GM13977 (cell line): ENCODE results near the gene FCRL1.

ENCODE experiments used
- DNase-seq: peaks from one replicate; pipeline ENCODE4 v3.0.0; 2012; ENCODE audit warnings: low spot score
- CTCF ChIP-seq: IDR thresholded peaks from 2 replicates; pipeline ENCODE4 v1.5.1; 2012; ENCODE audit warnings: mild to moderate bottlenecking, control low read depth; ENCODE audit not compliant: insufficient read depth; ENCODE audit errors: extremely low read depth, missing control alignments
- in situ Hi-C: fragments of 300-500 bp; cut with MboI; formaldehyde crosslinking; loops from one replicate; pipeline ENCODE4 v1.12.0; 2022; ENCODE audit warnings: low sequenced_read_pairs, low pct_unique_long_range_greater_than_20kb, mixed read lengths, inconsistent platforms; ENCODE audit not compliant: unreplicated experiment

Gene FCRL1

GRCh38 chr1:157831968-157832626 lies 12.2 kb upstream of the FCRL1 start:
- no peak for TF ChIP-seq CTCF
- in situ Hi-C loops, result no loop called here
- DNase-seq, result peak; percentile 24

DNA sequence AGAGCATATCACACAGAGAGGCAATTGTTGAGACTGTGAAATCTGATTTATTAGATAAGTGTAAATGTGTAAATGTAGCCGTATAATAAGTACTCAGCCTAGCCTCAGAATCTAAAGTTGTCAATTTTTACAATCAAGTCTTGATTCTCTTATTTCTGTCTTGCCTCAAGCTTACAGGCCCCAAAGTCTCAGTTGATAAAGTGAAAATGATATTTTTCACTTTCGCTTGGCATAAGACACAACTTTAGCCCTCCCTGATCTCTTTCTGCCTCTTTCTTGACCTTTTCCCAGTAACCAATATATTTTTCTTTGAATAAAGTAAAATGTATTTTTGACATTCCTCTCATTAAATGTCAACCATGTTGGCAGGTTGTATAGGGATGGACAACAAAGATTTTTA lies 11.0 kb upstream of the FCRL1 start:
- in situ Hi-C loops, result no loop called here
- no peak for DNase-seq
- TF ChIP-seq CTCF, result no peak

DNA sequence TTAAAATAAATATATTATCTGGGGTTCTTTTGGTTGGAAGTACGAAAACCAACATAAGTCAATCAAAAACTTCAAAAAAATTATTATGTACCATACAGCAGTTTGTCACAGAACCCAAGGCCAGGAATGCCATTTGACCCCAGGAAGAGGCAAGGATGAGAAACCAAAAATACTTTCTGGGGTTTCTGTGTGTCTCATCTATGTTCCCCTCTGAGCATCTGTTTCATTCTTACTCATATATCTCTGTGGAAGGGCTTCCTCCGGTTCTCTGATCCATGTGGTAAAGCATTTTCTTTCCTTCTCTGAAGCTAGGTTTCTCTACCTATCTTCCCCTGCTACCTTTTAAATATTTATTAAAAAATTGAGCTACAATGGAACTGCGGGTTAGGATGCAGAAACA lies 9.8 kb upstream of the FCRL1 start:
- no peak for TF ChIP-seq CTCF
- no peak for DNase-seq
- in situ Hi-C loops, result no loop called here

DNA sequence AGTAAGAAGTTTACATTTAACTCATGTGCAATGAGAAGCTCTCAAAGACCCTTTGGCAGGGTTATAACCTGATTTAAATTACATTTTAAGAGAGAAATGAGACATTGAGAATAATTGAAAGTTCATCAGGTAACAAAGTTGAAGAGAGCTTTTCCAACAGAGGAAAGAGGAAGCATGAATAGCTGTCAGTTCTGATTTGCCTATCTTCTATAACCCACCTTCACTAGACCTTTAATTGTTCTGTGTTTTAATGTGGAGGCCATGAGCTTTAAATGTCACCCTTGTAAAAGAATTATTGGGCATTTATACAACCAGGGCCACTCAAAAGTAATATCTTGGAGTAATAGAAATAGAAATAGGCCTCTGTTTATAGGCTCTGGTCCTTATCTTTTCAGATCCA lies 9.3 kb upstream of the FCRL1 start:
- no peak for DNase-seq
- no peak for TF ChIP-seq CTCF
- in situ Hi-C loops, result no loop called here

DNA sequence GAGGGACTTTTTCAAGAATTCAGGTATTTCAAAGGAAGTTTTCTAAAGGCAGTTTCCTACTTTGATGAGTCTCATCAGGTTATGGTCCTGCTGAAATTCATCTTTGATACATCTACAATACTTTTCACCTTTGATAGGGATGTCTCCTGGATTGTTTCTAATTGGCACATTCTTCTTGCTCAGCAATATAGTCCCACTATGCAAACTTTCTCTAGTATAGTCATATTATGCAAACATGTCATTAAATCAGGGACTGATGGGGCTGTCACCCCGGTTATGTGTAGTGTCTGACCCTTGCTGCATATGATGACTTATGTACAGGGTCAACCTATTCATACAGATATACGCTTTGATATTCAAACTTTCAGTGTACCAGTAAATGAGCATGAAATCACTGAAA lies 379 bp upstream of the FCRL1 start:
- in situ Hi-C loops, result no loop called here
- no peak for TF ChIP-seq CTCF
- no peak for DNase-seq

- in situ Hi-C loops, result no loop called here
- no peak for TF ChIP-seq CTCF
- DNase-seq, result no peak
Observed at GRCh38 chr1:157819215-157819614, 705 bp downstream of the FCRL1 start.
